Stimulated activated naive B cell treated with anti-CD40 and anti-IgM and Interleukin-4, amounts not matched to agents 10 μg/mL and 1 μg/mL and 100 μg/mL, for 72 hours (primary cell): ENCODE data around the gene ADORA1.

Experiments
- ATAC-seq, 2 donors: fragments of 150-1000 bp; cut with Tn5 transposase; replicated peaks; 2 replicates each; pipeline ENCODE4 v1.10.0; 2021; ENCODE audit warnings: moderate library complexity in 1 of 2
- DNase-seq: peaks from one replicate; pipeline ENCODE4 v3.0.0; 2021
- H3K27ac Mint-ChIP-seq: one replicate; pipeline ENCODE4 v1.8.0; 2022; ENCODE audit warnings: mild to moderate bottlenecking, mixed read lengths
- H3K27me3 Mint-ChIP-seq, 2 donors: one replicate each; pipeline ENCODE4 v1.8.0; 2022; ENCODE audit warnings: mixed read lengths in 2 of 2
- H3K36me3 Mint-ChIP-seq, 2 donors: one replicate each; pipeline ENCODE4 v1.8.0; 2022; ENCODE audit warnings: mixed read lengths in 2 of 2, mild to moderate bottlenecking in 1 of 2
- H3K4me1 Mint-ChIP-seq, 2 donors: one replicate each; pipeline ENCODE4 v1.8.0; 2022; ENCODE audit warnings: mixed read lengths in 2 of 2, mild to moderate bottlenecking in 1 of 2
- H3K4me3 Mint-ChIP-seq, 2 donors: one replicate each; pipeline ENCODE4 v1.8.0; 2022; ENCODE audit warnings: mild to moderate bottlenecking in 2 of 2, mixed read lengths in 2 of 2, moderate library complexity in 1 of 2
- H3K9me3 Mint-ChIP-seq, 2 donors: one replicate each; pipeline ENCODE4 v1.8.0; 2022; ENCODE audit warnings: mixed read lengths in 2 of 2, mild to moderate bottlenecking in 1 of 2

The ADORA1 gene

GRCh38 chr1:203179667-203180005, 52.1 kb downstream of the ADORA1 start:
- H3K4me3 Mint-ChIP-seq: no peak overlapping the region
- H3K27me3 Mint-ChIP-seq: peaks cover 20 to 28% of the 10 kb centered on the region in 2 donors
- peaks cover 13 to 21% of the 10 kb centered on the region in 2 donors for H3K4me1 Mint-ChIP-seq
- no peak for DNase-seq
- H3K9me3 Mint-ChIP-seq: no peaks in the 10 kb centered on the region
- ATAC-seq: no peak
- no peak overlapping the region for H3K27ac Mint-ChIP-seq
- H3K36me3 Mint-ChIP-seq: no peaks in the 10 kb centered on the region

- peaks cover 15 to 18% of the 10 kb centered on the region in 2 donors for H3K27me3 Mint-ChIP-seq
- H3K9me3 Mint-ChIP-seq: no peaks in the 10 kb centered on the region
- peak overlapping the region; percentile 1 for H3K27ac Mint-ChIP-seq
- H3K4me1 Mint-ChIP-seq: peaks cover 6 to 9% of the 10 kb centered on the region in 2 donors
- H3K4me3 Mint-ChIP-seq: no peak overlapping the region
- DNase-seq (no peak), ATAC-seq (peak in 1 of 2 donors; percentile 26)
- H3K36me3 Mint-ChIP-seq: no peaks in the 10 kb centered on the region
Observed at GRCh38 chr1:203180611-203181330, 53.2 kb downstream of the ADORA1 start.

GRCh38 chr1:203181586-203182386, 54.3 kb downstream of the ADORA1 start:
- Mint-ChIP-seq H3K4me3 (no peak overlapping the region), H3K36me3 (no peaks in the 10 kb centered on the region), H3K9me3 (no peaks in the 10 kb centered on the region), H3K27me3 (peaks cover 11 to 15% of the 10 kb centered on the region in 2 donors), H3K4me1 (peaks cover 0 to 4% of the 10 kb centered on the region in 2 donors), H3K27ac (no peak overlapping the region)
- DNase-seq (no peak), ATAC-seq (no peak)

- Mint-ChIP-seq H3K36me3 (no peaks in the 10 kb centered on the region), H3K27ac (no peak overlapping the region), H3K4me3 (no peak overlapping the region), H3K4me1 (peaks cover 0 to 4% of the 10 kb centered on the region in 2 donors), H3K9me3 (no peaks in the 10 kb centered on the region), H3K27me3 (peaks cover 9 to 14% of the 10 kb centered on the region in 2 donors)
- no peak for ATAC-seq
- DNase-seq: no peak
Observed at GRCh38 chr1:203182387-203182953, 54.9 kb downstream of the ADORA1 start.

- no peak overlapping the region for H3K27ac Mint-ChIP-seq
- DNase-seq: no peak
- H3K36me3 Mint-ChIP-seq: no peaks in the 10 kb centered on the region
- H3K4me3 Mint-ChIP-seq: no peak overlapping the region
- H3K27me3 Mint-ChIP-seq: peaks cover 9 to 14% of the 10 kb centered on the region in 2 donors
- peaks cover 0 to 4% of the 10 kb centered on the region in 2 donors for H3K4me1 Mint-ChIP-seq
- ATAC-seq: no peak
- no peaks in the 10 kb centered on the region for H3K9me3 Mint-ChIP-seq
Observed at GRCh38 chr1:203183828-203184227, 56.3 kb downstream of the ADORA1 start.

- Mint-ChIP-seq H3K4me3 (no peak overlapping the region), H3K9me3 (no peaks in the 10 kb centered on the region), H3K27ac (no peak overlapping the region), H3K4me1 (peaks cover 0 to 4% of the 10 kb centered on the region in 2 donors), H3K36me3 (no peaks in the 10 kb centered on the region), H3K27me3 (peaks cover 9 to 14% of the 10 kb centered on the region in 2 donors)
- no peak for ATAC-seq
- no peak for DNase-seq
Observed at GRCh38 chr1:203184467-203184866, 56.9 kb downstream of the ADORA1 start.

GRCh38 chr1:203185061-203185461, 57.5 kb downstream of the ADORA1 start:
- H3K4me1 Mint-ChIP-seq: peaks cover 0 to 4% of the 10 kb centered on the region in 2 donors
- peaks cover 9 to 16% of the 10 kb centered on the region in 2 donors for H3K27me3 Mint-ChIP-seq
- no peak overlapping the region for H3K27ac Mint-ChIP-seq
- no peaks in the 10 kb centered on the region for H3K36me3 Mint-ChIP-seq
- no peak overlapping the region for H3K4me3 Mint-ChIP-seq
- DNase-seq (no peak), ATAC-seq (no peak)
- H3K9me3 Mint-ChIP-seq: no peaks in the 10 kb centered on the region

- ATAC-seq: no peak
- Mint-ChIP-seq H3K27me3 (peaks cover 9 to 17% of the 10 kb centered on the region in 2 donors), H3K4me3 (no peak overlapping the region), H3K4me1 (peaks cover 0 to 4% of the 10 kb centered on the region in 2 donors), H3K27ac (no peak overlapping the region), H3K36me3 (no peaks in the 10 kb centered on the region), H3K9me3 (no peaks in the 10 kb centered on the region)
- no peak for DNase-seq
Observed at GRCh38 chr1:203185585-203185984, 58.1 kb downstream of the ADORA1 start.

- no peak for ATAC-seq
Observed at GRCh38 chr1:203186091-203186445, 58.5 kb downstream of the ADORA1 start.

GRCh38 chr1:203186446-203187303, 59.1 kb downstream of the ADORA1 start, which contains the start of gene CHI3L1:
CHI3L1 (minus strand) TSS chr1:203186704; CDS start chr1:203186623, 81 bp downstream.
- DNase-seq (no peak), ATAC-seq (no peak)
- no peaks in the 10 kb centered on the region for H3K9me3 Mint-ChIP-seq
- peaks cover 9 to 17% of the 10 kb centered on the region in 2 donors for H3K27me3 Mint-ChIP-seq
- no peaks in the 10 kb centered on the region for H3K36me3 Mint-ChIP-seq
- no peak within 1 kb of the TSS for H3K4me3 Mint-ChIP-seq
- no peak within 1 kb of the TSS for H3K27ac Mint-ChIP-seq
- H3K4me1 Mint-ChIP-seq: peaks cover 0 to 4% of the 10 kb centered on the region in 2 donors

More at GRCh38 chr1:203186091-203186445, 58.5 kb downstream of the ADORA1 start:
- Mint-ChIP-seq H3K36me3 (no peaks in the 10 kb centered on the region), H3K4me3 (no peak overlapping the region), H3K9me3 (no peaks in the 10 kb centered on the region), H3K4me1 (peaks cover 0 to 4% of the 10 kb centered on the region in 2 donors), H3K27me3 (peaks cover 9 to 12% of the 10 kb centered on the region in 2 donors), H3K27ac (no peak overlapping the region)
- DNase-seq: no peak

GRCh38 chr1:203187304-203187685, 59.8 kb downstream of the ADORA1 start:
- H3K4me1 Mint-ChIP-seq: peaks cover 0 to 4% of the 10 kb centered on the region in 2 donors
- no peak overlapping the region for H3K27ac Mint-ChIP-seq
- no peak for ATAC-seq

GRCh38 chr1:203187689-203188264, 60.3 kb downstream of the ADORA1 start:
- DNase-seq (no peak), ATAC-seq (no peak)
- Mint-ChIP-seq H3K4me3 (no peak overlapping the region), H3K4me1 (peaks cover 0 to 4% of the 10 kb centered on the region in 2 donors), H3K27ac (no peak overlapping the region), H3K36me3 (no peaks in the 10 kb centered on the region), H3K27me3 (peaks cover 9 to 18% of the 10 kb centered on the region in 2 donors), H3K9me3 (no peaks in the 10 kb centered on the region)

More at GRCh38 chr1:203187304-203187685, 59.8 kb downstream of the ADORA1 start:
- Mint-ChIP-seq H3K9me3 (no peaks in the 10 kb centered on the region), H3K27me3 (peaks cover 9 to 18% of the 10 kb centered on the region in 2 donors), H3K4me3 (no peak overlapping the region), H3K36me3 (no peaks in the 10 kb centered on the region)
- no peak for DNase-seq

- Mint-ChIP-seq H3K27me3 (peaks cover 9 to 18% of the 10 kb centered on the region in 2 donors), H3K9me3 (no peaks in the 10 kb centered on the region), H3K27ac (no peak overlapping the region), H3K36me3 (no peaks in the 10 kb centered on the region), H3K4me3 (no peak overlapping the region), H3K4me1 (peaks cover 0 to 4% of the 10 kb centered on the region in 2 donors)
- ATAC-seq (no peak), DNase-seq (no peak)
Observed at GRCh38 chr1:203188686-203189232, 61.2 kb downstream of the ADORA1 start.
